Measurements from ENCODE around the gene VAMP4.

VAMP4 gene, protein sequence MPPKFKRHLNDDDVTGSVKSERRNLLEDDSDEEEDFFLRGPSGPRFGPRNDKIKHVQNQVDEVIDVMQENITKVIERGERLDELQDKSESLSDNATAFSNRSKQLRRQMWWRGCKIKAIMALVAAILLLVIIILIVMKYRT

DNA sequence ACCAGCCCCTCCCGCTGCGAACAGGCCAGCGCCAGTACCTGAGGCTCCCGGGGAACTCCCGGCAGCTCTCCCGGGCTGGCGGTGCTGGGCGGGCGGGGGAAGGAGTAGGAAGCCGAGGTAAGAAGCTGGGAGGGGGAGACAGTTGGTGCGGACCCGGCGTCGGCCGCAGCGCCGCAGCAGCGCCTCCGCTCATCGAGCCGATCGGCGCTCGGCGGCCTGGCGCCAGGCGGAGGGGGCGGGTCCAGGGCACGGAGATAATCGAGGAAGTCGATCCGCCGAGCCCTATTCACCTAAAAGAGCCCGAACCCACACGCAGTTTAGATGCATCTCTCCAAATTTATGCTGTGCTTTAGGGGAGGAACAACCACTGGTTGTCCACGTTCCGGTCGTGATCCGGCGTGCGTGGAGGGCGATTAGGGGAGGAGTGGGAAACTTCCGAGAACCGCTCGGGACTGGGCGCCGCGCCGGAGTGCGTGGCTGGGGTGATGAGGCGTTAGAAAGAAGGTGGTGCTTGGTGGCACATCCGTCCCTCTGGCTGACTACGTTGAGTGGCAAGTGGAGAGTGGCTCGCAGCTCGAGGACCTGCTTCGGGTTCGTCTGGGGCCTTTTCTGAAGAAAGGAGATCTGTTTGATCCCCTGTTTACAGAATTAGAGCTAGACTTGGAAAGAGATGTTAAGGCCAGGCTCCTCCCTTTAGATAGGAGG is at the start of gene VAMP4:
Gene VAMP4, minus strand, starts transcription at position 194 of the 705 bp plus-strand sequence. CDS start 3,651 bp downstream, outside the sequence.
- DNase-seq, result peak; percentile 79 to 83

- no peak for DNase-seq
These were observed 48.5 kb upstream of the VAMP4 start for GRCh38 chr1:171790318-171790717.

- no peak for DNase-seq
These were observed 46.8 kb upstream of the VAMP4 start for GRCh38 chr1:171788696-171789095.

GRCh38 chr1:171787686-171788480 is 46.0 kb upstream of the VAMP4 start:
- DNase-seq, result no peak

DNA sequence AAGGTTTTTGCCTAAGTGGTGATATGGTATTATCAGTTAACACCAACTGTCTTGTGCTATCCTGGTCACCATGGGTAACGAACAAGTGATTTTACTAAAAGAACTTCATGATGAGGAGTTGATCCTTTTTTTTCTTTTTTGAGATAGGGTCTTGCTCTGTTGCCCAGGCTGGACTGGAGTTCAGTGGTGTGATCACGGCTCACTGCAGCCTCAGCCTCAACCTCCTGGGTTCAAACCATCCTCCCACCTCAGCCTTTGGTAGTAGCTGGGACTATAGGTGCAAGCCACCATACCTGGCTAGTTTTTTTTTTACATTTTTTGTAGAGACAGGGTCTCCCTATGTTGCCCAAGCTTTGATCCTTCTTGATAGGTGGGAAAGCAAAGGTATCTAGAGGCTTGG is 44.7 kb upstream of the VAMP4 start:
- DNase-seq, result no peak

GRCh38 chr1:171785766-171786165 is 43.9 kb upstream of the VAMP4 start:
- DNase-seq, result no peak

DNA sequence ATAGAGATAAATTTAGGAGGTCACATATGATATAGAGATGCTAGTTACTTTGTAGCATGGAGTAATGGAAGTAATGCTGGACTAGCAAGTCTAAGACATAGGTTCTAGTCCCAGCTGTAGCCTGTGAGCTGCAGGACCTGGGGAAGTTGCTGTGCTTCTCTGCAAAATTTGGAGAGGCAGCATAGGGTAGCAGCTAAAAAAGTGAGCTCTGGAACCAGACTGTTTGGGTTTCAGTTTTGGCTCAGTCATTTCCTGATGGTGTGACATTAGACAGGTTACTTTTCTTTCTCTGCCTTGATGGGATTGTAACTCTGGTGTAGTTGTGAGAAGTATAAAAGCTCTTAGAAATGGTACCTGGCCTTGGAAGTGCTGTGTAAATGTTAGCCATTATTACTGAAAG is 42.9 kb upstream of the VAMP4 start:
- no peak for DNase-seq

DNA sequence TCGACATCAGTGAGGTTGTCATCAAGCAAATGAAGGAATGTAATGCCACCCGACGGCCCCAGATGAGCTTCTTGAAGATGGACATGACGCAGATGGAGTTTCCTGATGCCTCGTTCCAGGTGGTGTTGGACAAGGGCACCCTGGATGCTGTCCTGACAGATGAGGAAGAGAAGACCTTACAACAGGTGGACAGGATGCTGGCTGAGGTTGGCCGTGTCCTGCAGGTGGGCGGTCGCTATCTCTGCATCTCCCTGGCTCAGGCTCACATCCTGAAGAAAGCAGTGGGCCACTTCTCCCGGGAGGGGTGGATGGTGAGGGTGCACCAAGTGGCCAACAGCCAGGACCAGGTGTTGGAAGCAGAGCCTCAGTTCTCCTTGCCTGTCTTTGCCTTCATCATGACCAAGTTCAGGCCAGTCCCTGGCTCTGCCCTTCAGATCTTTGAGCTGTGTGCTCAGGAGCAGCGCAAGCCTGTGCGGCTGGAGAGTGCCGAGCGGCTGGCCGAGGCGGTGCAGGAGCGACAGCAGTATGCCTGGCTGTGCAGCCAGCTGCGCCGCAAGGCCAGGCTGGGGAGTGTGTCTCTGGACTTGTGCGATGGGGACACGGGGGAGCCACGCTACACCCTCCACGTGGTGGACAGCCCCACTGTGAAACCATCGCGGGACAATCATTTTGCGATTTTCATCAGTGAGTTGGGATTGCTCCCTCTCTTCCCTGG is 42.1 kb upstream of the VAMP4 start:
- no peak for DNase-seq

DNA sequence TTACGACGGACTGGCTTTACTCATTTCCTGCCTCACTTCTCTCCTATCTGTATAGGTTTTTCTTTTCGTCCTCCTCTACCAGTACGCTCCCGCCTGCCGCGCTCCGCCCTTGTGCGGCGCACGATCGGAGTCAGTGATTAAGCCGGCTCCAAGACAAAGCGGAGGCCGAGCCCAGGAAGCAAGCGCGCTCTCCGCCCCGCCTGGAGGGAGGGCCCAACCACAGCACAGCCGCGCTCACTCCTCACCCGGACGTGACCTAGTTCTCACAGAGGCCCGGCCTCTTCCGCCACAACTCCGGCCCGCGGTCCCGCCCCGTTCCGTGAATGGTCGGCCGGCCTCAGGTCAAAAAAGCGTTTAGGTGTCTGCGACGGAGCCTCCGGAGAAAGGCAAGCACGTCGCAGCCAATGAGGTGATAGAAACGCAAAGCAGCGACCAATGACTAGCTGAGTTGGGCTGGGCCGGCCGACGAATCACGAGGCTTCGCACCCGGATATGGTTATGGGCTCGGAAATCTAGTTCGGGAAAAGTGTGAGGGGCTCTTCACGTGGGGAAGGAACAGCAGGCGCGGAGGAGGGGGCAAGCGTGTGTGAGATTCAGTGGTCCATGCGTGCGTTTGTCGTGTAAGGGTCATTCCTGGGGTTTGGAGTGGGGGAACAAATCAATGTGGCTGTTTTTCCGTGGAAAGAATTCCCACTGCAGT is 39.5 kb upstream of the VAMP4 start, which contains the start of gene METTL13:
Gene METTL13, plus strand, starts transcription at position 485 of the 700 bp plus-strand sequence. CDS start 308 bp downstream, outside the sequence.
- peak; percentile 91 to 94 for DNase-seq

DNA sequence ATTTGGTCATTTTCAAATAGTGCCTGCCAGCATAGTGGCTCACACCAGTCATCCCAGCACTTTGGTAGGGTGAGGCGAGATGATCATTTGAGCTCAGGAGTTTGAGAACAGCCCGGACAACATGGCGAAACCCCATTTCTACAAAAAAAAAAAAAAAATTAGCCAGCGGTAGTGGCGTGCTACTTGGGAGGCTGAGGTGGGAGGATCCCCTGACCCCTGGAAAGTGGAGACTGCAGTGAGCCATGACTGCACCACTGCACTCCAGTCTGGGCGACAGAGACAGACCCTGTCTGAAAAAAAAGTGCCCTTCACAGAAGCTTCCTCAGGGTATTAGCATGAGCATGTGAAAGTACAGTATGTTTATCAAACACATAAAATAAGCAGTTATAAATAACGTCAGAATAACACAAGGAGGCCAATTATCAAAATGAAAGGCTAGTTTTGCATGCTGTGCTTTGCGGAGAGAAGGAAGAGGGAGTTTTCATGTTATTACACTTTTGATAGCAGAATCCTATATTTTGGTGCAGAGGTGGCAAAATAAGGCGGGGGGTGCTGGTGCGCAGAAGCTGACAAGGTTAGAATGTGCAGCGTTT is 38.8 kb upstream of the VAMP4 start:
- DNase-seq, result no peak

DNA sequence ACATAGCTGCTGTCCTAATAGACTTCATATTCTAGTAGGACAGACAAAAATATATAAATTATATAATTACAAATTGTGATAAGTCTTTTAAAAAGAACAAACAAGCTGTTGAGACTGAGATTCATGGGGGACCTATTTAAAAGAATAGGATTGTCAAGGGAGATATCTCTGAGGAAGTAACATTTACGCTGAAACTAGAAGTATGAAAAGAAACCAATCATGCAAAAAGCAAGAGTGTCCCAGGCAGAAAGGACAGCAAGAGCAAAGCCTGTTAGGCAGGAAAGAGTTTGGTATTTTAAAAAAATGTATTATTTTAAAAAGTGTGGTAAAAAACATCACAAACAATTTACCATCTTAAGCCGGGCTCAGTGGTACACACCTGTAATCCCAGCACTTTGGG is 30.4 kb upstream of the VAMP4 start:
- DNase-seq, result no peak

GRCh38 chr1:171769754-171770153 is 27.9 kb upstream of the VAMP4 start:
- DNase-seq, result no peak

DNA sequence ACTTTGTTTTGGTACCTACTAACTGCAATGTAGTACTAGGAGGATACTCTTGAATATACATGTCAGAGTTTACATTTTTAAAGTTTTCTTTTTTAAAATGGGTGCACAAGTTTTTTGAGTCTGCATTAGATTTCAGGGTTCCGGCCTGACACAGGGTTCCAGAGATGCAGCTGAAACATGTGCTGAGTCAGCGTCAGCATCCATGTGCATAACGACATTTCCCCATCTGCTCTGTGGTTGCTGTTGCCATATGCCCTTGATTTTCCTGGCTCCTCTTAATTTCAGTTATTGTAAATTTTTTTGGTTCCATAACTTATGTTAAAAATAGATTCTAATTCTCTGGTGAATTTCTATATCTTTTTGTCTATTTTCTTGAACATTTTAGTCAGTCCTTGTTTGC is 27.3 kb upstream of the VAMP4 start:
- DNase-seq, result no peak

DNA sequence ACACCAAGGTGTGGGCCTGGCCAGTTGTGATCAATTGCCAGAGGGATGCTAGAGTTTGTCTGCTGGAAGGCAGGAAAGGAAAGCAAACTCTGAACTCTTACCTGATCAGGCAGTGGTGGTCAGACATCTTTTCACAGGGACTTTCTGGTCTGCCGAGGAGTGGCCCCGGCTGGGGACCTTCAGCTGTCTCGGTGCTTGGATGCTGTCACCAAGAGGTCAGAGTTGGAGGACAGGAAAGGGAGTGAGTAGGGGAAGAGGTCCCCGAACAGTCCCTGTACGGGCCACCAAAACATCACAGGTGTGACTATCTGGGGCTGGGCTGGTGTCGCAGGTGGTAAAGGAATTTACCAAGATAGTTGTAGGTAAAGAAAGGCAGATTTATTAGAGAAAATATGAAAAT is 21.9 kb upstream of the VAMP4 start:
- DNase-seq, result no peak

DNA sequence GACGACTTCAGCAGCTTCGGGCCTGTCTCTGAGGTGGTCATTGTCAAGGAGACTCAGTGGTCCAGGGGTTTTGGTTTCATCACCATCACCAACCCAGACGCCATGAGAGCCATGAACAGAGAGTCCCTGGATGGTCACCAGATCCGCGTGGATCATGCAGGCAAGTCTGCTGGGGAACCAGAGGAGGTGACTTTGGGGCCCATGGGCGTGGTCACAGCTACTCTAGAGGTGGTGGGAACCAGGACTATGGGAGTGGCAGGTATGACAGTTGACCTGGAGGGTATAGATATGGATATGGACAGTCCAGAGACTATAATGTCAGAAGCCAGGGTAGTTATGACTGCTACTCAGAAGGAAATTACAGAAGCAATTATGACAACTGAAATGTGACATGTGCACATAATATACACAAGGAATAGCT is 20.3 kb upstream of the VAMP4 start:
- no peak for DNase-seq

DNA sequence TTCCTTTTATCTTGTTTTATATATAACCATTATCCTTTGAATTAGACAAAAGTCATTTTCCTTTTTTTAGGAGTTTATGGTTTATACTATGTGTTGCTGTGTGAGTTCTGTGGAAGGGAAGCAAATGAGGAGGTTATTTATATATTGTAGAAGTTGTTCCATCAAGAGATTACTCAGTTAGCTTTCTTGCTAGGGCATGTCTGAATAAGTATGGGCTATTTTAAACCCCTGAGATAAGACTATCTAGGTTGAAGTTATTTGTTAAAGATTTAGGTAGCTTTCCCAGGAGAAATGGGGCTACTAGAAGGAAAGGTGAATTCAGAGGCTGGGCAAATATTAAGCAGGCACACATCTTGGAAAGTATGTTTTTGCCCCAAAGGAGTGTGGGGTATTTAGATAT is 16.1 kb upstream of the VAMP4 start:
- DNase-seq, result no peak

GRCh38 chr1:171756856-171757255 is 15.0 kb upstream of the VAMP4 start:
- DNase-seq, result no peak

- no peak for DNase-seq
These were observed 13.1 kb upstream of the VAMP4 start for GRCh38 chr1:171754971-171755370.

DNA sequence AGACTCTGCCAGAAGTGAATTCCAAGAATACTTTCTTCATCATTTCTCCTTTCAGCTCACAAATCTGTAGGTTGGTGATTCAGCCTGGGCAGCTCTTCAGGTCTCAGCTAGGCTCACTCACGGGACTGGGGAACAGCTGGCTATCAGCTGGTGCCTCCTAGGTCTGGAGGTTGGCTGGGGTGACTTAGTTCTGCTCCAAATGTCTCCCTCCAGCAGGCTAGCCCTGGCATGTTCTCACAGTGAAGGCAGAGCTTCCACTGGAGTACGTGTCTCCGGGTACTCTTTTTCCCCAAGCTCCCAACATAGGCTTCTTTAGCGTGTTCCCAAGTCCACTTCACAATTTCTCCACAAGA is 12.5 kb upstream of the VAMP4 start:
- DNase-seq, result no peak

DNA sequence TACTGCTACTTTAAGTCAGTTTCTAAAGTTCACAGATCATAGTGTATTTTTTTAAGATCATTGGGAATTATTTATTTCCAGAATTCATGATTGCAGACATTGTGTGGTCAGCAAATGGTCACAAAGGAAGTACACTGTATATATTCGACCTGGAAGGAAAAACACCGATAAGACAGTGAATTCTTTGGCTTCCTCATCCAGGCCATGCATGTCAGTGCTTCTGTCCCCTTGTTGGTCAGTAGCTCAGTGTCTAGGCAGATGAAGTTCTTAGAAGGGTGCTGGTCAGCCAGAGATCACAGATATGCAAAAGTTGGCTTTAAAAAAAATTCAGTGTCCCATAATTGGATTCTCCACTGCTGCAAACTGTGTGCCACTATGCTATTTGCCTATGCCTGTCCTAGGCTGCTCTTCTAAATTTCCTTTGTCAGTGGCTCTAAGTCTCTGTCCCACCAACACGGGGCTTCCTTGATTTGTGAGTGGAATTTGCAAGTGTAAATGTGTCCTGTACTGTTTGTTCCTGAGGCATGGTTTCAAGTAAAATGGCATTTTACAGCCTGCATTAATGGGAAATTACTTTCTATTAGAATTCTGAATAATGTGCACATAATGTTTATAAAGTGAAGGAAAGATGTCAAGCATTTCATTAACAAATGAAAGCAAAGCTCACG is 12.0 kb upstream of the VAMP4 start:
- DNase-seq, result no peak

- no peak for DNase-seq
These were observed 11.3 kb upstream of the VAMP4 start for GRCh38 chr1:171753182-171753581.

DNA sequence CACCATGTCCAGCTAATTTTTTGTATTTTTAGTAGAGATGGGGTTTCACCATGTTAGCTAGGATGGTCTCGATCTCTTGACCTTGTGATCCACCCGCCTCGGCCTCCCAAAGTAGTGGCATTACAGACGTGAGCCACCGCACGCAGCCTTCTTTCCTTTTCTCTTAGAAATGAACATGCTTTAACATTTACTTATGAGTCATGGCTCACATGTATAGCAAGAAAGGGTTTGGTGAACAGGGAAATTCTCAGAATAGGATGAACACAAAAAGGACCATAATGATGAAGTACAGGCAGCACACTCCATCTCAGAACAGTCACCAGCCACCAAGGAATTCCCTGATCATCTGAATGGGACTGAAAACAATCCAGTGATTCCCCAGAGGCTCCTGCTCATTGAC is 9.4 kb upstream of the VAMP4 start:
- DNase-seq, result no peak
